GM12865 (cell line): ENCODE measurements around the gene PRSS22.

Experiments used
- DNase-seq: peaks from one replicate; pipeline ENCODE4 v3.0.0; 2010; ENCODE audit warnings: low read depth
- H3K4me3 ChIP-seq: 2 replicates; pipeline ENCODE4 v1.5.1; 2011; ENCODE audit warnings: mild to moderate bottlenecking, low read depth, low read length, control low read depth
- CTCF ChIP-seq: IDR thresholded peaks from 2 replicates; pipeline ENCODE4 v1.5.1; 2011; ENCODE audit warnings: low read length, control low read depth, low read depth, inconsistent platforms; ENCODE audit not compliant: insufficient read depth; ENCODE audit errors: missing control alignments

The PRSS22 gene

GRCh38 chr16:2879854-2880508, 22.0 kb upstream of the PRSS22 start:
- DNase-seq, result no peak
- H3K4me3 ChIP-seq, result no peak overlapping the region
- no peak for TF ChIP-seq CTCF

DNA sequence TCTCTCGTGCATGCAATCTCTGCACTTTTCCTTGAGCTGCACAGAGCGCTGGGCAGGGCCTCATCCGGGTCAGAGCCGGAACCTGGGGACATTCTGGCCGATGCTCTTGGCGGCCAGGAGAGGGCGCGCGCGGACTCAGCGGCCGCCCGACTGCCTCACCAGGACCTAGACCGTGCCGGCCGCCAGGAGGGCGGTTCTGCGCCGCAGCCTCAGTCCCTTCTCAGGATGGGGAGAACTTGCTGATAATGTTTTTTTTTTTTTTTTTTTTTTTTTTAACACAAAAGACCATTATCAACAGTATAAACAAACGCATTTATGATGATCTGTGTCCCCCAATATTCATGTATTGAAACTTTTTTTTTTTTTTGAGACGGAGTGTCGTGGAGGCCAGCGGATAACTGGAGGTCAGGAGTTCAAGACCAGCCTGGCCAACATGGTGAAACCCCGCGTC, 17.0 kb upstream of the PRSS22 start:
- peak; percentile 88 for DNase-seq
- TF ChIP-seq CTCF, result peak; percentile 96
- no peak overlapping the region for H3K4me3 ChIP-seq

- DNase-seq, result no peak
- no peak overlapping the region for H3K4me3 ChIP-seq
- no peak for TF ChIP-seq CTCF
These were observed 16.3 kb upstream of the PRSS22 start for GRCh38 chr16:2874032-2874911.

DNA sequence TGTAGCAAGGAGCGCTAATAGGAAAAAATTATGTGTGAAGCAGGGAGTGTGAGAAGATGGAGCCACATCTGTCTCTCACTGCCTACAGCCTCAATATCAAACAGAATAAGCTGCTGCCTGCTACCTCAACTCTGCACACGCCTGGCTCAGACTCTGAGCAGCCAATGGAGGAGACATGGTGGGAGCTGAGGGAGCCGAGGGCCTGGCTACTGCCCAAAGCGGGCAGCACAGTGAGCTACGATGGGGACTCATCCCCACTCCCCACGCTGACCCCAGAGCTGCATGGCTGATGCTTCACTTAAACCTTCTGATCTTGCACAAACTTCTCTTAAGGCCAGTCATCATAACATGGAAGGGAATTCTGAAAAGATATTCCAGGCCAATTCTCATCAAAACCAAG, 14.0 kb upstream of the PRSS22 start:
- DNase-seq, result no peak
- no peak for TF ChIP-seq CTCF
- no peak overlapping the region for H3K4me3 ChIP-seq

GRCh38 chr16:2867987-2868789, 10.2 kb upstream of the PRSS22 start:
- TF ChIP-seq CTCF, result peak; percentile 96
- peak; percentile 96 for DNase-seq
- H3K4me3 ChIP-seq, result peak overlapping the region; percentile 74

DNA sequence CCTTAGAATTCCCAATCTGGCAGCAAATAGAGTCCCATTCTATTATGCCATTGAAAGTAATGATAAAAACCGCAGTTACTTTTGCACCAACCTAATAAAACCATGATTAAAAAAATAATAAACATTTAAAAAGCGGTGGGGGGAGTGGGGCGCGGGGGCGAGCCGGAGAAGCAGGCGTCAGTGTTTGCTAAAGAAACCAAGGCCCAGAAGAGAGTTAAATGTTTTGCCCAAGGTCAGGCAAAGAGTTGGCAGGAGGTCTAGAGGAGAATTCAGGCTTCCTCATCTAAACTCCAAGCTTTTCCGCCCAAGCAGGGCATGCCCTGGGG, 9.7 kb upstream of the PRSS22 start:
- no peak for TF ChIP-seq CTCF
- no peak for DNase-seq
- H3K4me3 ChIP-seq, result peak overlapping the region; percentile 74
